Stomach (tissue), 9 donors: Measurements from ENCODE around the gene REXO1. TPM values are rescaled to one million over a fixed set of nuclear protein-coding genes. Genes with fewer than 3 reads are reported as not detected.

ENCODE experiments used
- DNase-seq, 2 donors: peaks; one replicate each; pipeline versions ENCODE4 v3.0.0 to v3.0.0-alpha.2; 2013 to 2019
- H3K27ac ChIP-seq, 5 donors: fragments of 200-600 bp in 4 of 5; sonication (generic) in 4 of 5; one replicate each; pipeline ENCODE4 v1.5.1; 2013 to 2019; ENCODE audit warnings: mild to moderate bottlenecking in 1 of 5, moderate library complexity in 1 of 5
- H3K27me3 ChIP-seq, 3 donors: fragments of 200-600 bp; sonication (generic); one replicate each; pipeline ENCODE4 v1.5.1; 2017 to 2019; ENCODE audit warnings: mixed run types in 1 of 3
- H3K36me3 ChIP-seq, 4 donors: fragments of 200-600 bp; sonication (generic); 1 replicate in 3 of 4; 2 replicates in 1 of 4; pipeline ENCODE4 v1.5.1; 2016 to 2019
- H3K4me1 ChIP-seq, 4 donors: fragments of 200-600 bp; sonication (generic); one replicate each; pipeline ENCODE4 v1.5.1; 2016 to 2019
- H3K4me3 ChIP-seq, 4 donors: fragments of 200-600 bp; sonication (generic) in 3 of 4; one replicate each; pipeline ENCODE4 v1.5.1; 2016 to 2019; ENCODE audit warnings: mild to moderate bottlenecking in 1 of 4
- H3K9me3 ChIP-seq, 4 donors: fragments of 200-600 bp; sonication (generic); one replicate each; pipeline ENCODE4 v1.5.1; 2016 to 2019
- EP300 ChIP-seq: sonication (generic); formaldehyde crosslinking; IDR thresholded peaks from one replicate; pipeline ENCODE4 v1.6.1; 2017; ENCODE audit warnings: antibody characterized with exemption
- POLR2A ChIP-seq, 4 donors: fragments of 450-650 bp; IDR thresholded peaks; one replicate each; pipeline ENCODE4 v1.6.1; 2016; ENCODE audit warnings: antibody characterized with exemption in 4 of 4, control low read depth in 2 of 4, mild to moderate bottlenecking in 1 of 4, moderate library complexity in 1 of 4
- POLR2AphosphoS5 ChIP-seq, 3 donors: sonication (generic); formaldehyde crosslinking; IDR thresholded peaks; one replicate each; pipeline ENCODE4 v1.6.1; 2016; ENCODE audit warnings: antibody characterized with exemption in 3 of 3
- WGBS, 5 donors: extraction: QIAGEN DNeasy Blood & Tissue Kit in 3 of 5; methylation state at CpG; one replicate each; pipeline versions ENCODE4 v1.1.5 to v1.1.7; 2013 to 2018; 5-methylcytosine and 5-hydroxymethylcytosine counted together
- intact Hi-C: fragments of 100-400 bp; cut with DNase I; formaldehyde crosslinking; loops from one replicate; pipeline ENCODE4 v1.15.1; 2023; ENCODE audit warnings: low total_unique reads
- polyA plus RNA-seq, 3 donors: library from polyadenylated mRNA; stranded (reverse); fragments of 200-250 nt; gene quantifications; one replicate each; pipeline ENCODE4 v1.2.3, GENCODE V29; 2013
- total RNA-seq, 5 donors: library from RNA; depleted of rRNA; stranded (reverse); fragments of >200 nt; gene quantifications; one replicate each; pipeline versions ENCODE4 v1.1.0 to v1.2.3, GENCODE V29; 2014 to 2016
- TF ChIP-seq, protein P1 (sequence below), 7 experiments: fragments of 450-650 bp in 4 of 7; fragments of 200-600 bp in 3 of 7; sonication (generic) in 3 of 7; IDR thresholded peaks; one replicate each; pipeline ENCODE4 v1.5.1; 2016 to 2019; ENCODE audit warnings: antibody characterized with exemption in 7 of 7, control low read depth in 2 of 7, mild to moderate bottlenecking in 1 of 7
- donor health status: healthy with polysubstance abuse.
- donor health status: Bipolar disorder and iron deficiency.
- donor health status: healthy.

Gene REXO1
- total and polyA plus RNA-seq, 8 donors, result 10.1 to 164 (median 15.6) TPM

DNA sequence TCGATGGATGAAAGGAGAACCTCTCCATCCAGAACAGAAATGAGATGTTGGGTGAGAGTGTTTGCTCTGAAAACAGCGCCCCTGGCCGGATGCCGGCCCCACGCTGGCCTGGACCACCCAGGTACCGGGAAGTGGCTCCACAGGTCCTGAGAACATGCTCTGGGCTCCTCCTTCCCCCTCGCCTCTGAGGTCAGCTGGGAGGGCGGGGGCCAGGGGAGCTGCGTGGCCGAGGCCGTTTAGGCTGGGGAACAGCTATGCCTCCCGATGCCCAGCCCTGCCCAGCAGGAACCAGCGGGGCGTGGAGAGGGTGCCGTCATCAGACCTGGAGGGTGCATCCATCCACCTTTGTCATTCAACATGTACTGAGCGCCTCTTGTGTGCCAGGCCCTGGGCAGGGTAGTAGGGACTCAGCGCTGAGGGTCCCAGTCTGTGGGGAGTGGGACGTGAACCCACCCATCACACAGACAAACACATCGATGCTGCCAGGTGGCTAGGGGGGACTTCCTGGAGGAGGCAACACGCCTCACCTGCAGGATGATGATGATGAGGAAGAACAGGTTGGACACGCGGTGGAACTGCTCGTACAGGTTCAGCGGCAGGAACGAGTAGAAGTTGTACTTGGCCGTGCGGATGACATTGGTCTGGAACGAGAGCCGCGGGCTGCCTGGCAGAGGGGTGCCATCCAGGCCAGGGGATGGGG, 40.4 kb downstream of the REXO1 start:
- Histone ChIP-seq H3K27ac (no peak overlapping the region), H3K4me3 (no peak overlapping the region), H3K36me3 (no peaks in the 10 kb centered on the region), H3K4me1 (peaks cover 11 to 17% (median 14%) of the 10 kb centered on the region in 4 donors), H3K9me3 (no peaks in the 10 kb centered on the region), H3K27me3 (no peaks in the 10 kb centered on the region)
- intact Hi-C loops, result no loop called here
- 46 to 86% (median 60%) methylated on average over 21 to 30 of the region's 30 CpGs for WGBS, 5 donors
- DNase-seq, result peak in 1 of 2 donors; percentile 22
- TF ChIP-seq EP300 (no peak), POLR2A (IDR thresholded peaks at IDR 0.05) (no peak), POLR2AphosphoS5 (IDR thresholded peaks at IDR 0.05) (no peak)
- TF ChIP-seq, protein P1, sequence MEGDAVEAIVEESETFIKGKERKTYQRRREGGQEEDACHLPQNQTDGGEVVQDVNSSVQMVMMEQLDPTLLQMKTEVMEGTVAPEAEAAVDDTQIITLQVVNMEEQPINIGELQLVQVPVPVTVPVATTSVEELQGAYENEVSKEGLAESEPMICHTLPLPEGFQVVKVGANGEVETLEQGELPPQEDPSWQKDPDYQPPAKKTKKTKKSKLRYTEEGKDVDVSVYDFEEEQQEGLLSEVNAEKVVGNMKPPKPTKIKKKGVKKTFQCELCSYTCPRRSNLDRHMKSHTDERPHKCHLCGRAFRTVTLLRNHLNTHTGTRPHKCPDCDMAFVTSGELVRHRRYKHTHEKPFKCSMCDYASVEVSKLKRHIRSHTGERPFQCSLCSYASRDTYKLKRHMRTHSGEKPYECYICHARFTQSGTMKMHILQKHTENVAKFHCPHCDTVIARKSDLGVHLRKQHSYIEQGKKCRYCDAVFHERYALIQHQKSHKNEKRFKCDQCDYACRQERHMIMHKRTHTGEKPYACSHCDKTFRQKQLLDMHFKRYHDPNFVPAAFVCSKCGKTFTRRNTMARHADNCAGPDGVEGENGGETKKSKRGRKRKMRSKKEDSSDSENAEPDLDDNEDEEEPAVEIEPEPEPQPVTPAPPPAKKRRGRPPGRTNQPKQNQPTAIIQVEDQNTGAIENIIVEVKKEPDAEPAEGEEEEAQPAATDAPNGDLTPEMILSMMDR (IDR thresholded peaks at IDR 0.05), result no peak

GRCh38 chr19:1807030-1807694, 41.1 kb downstream of the REXO1 start:
- intact Hi-C loops, result no loop called here
- no peak for DNase-seq
- Histone ChIP-seq H3K27ac (no peak overlapping the region), H3K27me3 (no peaks in the 10 kb centered on the region), H3K9me3 (no peaks in the 10 kb centered on the region), H3K36me3 (no peaks in the 10 kb centered on the region), H3K4me1 (peaks cover 7 to 10% (median 8%) of the 10 kb centered on the region in 4 donors), H3K4me3 (no peak overlapping the region)
- 58 to 70% (median 64%) methylated on average over 24 to 28 of the region's 28 CpGs for WGBS, 5 donors
- TF ChIP-seq POLR2AphosphoS5 (IDR thresholded peaks at IDR 0.05) (no peak), EP300 (no peak), POLR2A (IDR thresholded peaks at IDR 0.05) (no peak)
- TF ChIP-seq, protein P1 (IDR thresholded peaks at IDR 0.05), result no peak

- intact Hi-C loops, result no loop called here
- Histone ChIP-seq H3K4me3 (no peak overlapping the region), H3K27me3 (no peaks in the 10 kb centered on the region), H3K4me1 (peaks cover 0 to 2% (median 1%) of the 10 kb centered on the region in 4 donors), H3K27ac (no peak overlapping the region), H3K9me3 (no peaks in the 10 kb centered on the region), H3K36me3 (no peaks in the 10 kb centered on the region)
- WGBS, 5 donors, result 80 to 86% (median 82%) methylated on average over 29 to 45 of the region's 45 CpGs
- DNase-seq, result no peak
- no peak for TF ChIP-seq POLR2A (IDR thresholded peaks at IDR 0.05)
- no peak for TF ChIP-seq POLR2AphosphoS5 (IDR thresholded peaks at IDR 0.05)
- TF ChIP-seq, protein P1 (IDR thresholded peaks at IDR 0.05), result no peak
- TF ChIP-seq EP300, result no peak
Measured at GRCh38 chr19:1806184-1807029, 41.9 kb downstream of the REXO1 start.
